ENCODE measurements around the gene TEAD4.

Gene TEAD4

GRCh38 chr12:3003357-3003992 is 44.3 kb downstream of the TEAD4 start:
- DNase-seq: no peak

DNA sequence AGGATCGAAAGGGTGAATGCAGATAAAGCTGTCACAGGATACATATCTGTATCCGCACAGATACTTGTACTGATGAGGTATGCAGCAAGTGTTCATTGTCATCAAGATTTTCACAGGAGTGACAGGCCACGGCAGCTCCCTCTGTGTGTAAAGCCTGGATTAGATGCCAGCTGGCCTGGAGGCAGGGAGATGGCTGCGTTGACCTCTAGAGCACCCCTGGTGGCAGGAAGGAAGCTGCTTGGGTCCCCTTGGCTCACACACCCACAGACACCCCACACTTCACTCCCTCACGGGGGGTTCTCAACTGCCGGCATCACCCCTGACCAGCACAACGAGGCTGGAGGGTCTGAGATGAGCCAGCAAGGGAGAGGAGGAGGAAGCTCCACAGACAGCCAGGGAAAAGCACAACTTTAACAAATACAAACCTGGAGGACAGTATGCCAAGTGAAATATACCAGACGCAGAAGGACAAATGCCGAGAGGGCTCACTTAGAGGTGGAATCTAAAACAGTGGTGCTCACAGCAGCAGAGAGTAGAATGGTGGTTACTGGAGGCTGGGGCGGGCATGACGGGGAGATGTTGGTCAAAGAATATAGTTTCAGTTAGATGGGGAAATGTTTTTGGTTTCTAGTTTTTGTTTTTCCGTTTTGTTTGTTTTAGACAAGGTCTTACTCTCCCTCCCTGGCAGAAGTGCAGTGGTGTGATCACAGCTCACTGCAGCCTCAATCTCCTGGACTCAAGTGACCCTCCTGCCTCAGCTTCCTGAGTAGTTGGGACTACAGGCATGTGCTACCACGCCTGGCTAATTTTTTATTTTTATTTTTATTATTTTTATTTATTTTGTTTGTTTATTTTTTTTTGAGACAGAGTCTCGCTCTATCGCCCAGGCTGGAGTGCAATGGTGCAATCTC is 45.7 kb downstream of the TEAD4 start:
- no peak for DNase-seq

DNA sequence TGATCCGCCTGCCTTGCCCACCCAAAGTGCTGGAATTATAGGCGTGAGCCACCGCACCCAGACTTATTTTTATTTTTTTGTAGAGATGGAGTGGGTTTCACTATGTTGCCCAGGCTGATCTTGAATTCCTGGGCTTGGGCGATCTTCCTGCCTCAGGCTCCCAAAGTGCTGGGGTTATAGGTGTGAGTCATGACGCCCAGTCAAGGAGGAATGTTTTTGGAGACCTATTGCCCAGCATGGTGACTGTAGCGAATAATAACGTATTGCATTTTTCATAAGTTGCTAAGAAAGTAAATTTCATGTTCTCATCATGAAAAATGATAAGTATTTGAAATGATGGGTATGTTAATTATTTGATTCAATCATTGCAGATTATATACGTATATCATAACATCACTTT is 46.5 kb downstream of the TEAD4 start:
- no peak for DNase-seq

DNA sequence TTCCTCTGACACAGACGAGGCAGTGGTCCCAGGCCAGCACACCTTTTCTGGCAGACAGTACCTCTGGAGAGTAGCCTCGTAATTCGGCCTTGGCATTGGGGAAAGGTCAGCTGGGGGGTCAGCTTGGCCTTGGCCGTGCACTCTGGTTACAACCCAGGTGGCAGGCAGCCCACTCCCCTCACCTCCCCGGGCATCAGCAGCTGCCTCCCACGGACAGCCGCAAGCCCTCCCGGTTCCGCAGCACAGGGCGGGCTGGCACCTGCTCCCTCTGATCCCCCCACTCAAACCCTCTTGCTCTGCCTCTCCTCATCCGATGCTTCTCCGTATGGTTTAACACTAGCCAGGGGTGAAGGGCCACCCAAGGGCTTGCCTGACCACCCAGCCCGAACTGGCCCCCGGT is 50.6 kb downstream of the TEAD4 start:
- DNase-seq: no peak

DNA sequence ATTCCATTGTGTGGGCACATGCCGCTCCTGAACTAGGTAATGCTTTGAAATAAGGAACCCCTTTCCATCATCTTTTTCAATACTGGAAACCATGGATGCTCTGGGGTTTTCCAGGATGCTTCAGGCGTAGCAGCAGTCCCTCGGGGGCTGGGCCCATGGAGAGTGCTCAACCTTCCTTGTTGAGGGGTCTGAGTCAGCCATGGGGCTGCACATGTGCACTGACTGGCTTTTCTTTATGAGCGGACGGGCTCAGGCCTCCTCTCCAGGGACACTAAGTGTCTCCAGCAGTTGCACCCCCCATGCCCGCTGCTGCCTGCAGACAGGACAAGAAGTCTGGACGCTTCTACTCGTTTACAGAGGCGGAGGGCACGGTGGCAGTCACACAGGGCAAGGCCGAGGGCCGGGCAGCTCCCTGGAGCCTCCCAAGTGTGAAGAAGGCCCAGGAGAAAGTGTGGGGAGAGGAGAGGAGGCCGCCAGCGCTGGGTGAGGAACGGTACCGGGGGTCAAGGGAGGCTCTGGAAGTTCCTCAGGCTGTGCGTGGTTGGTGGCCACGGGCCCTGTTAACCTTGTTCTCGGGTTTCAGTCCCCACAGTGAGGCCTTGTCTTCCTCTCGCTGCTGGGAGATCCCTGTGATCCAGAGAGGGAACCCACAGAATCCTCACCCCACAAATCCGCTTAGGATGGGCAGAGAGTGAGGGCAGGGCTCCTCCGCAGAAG is 51.2 kb downstream of the TEAD4 start:
- no peak for DNase-seq

- DNase-seq: no peak
These were observed 53.6 kb downstream of the TEAD4 start for GRCh38 chr12:3012786-3013185.

- DNase-seq: no peak
These were observed 55.4 kb downstream of the TEAD4 start for GRCh38 chr12:3014641-3015040.

DNA sequence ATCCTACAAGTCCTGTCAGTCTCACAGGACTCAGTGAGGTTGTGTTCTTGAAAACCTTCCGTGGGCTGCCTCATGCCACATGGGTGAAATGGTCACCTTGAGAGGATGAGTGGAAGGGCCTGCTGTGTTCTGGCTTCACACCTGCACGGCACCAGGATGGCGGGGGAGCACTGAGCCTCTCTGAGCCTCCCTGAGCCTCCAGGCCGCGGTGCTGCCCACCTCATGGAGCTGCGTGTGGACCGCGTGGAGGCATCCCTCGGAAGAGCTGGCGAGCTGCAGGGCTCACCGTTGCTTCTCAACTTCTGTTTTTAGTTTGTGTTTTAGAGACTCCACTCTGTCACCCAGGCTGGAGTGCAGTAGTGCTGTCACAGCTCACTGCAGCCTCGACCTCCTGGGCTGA is 56.2 kb downstream of the TEAD4 start:
- DNase-seq: no peak

DNA sequence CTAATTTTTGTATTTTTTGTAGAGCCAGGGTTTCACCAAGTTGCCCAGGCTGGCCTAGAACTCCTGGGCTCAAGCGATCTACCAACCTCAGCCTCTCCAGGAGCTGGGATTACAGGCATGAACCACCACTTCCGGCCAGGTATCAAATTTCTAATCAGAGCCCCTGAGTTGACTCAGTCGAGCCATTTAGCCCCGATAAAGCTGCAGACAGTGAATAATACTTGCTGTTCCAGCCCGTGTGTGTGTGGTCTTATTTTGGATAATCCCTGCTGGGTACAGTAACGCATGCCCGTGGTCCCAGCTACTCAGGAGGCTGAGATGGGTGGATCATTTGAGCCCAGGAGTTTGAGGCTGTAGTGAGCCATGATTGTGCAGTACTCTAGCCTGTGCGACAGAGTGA is 57.0 kb downstream of the TEAD4 start:
- no peak for DNase-seq

DNA sequence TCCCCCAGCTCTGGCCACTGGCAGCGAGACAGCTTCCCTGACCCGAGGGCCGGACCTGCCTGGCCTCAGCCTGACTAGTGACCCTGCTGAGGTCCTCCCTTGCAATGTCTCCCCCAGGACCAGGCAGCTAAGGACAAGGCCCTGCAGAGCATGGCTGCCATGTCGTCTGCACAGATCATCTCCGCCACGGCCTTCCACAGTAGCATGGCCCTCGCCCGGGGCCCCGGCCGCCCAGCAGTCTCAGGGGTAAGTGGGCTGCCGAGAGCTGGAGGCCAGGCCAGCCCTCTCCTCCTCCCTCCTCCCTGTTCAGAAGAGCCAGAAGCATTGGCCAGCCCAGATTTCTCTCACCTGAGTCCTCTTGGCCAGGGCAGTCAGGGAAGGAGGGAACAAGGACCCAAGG is 58.1 kb downstream of the TEAD4 start:
- no peak for DNase-seq

GRCh38 chr12:3018284-3019004 is 59.2 kb downstream of the TEAD4 start:
- DNase-seq: no peak

DNA sequence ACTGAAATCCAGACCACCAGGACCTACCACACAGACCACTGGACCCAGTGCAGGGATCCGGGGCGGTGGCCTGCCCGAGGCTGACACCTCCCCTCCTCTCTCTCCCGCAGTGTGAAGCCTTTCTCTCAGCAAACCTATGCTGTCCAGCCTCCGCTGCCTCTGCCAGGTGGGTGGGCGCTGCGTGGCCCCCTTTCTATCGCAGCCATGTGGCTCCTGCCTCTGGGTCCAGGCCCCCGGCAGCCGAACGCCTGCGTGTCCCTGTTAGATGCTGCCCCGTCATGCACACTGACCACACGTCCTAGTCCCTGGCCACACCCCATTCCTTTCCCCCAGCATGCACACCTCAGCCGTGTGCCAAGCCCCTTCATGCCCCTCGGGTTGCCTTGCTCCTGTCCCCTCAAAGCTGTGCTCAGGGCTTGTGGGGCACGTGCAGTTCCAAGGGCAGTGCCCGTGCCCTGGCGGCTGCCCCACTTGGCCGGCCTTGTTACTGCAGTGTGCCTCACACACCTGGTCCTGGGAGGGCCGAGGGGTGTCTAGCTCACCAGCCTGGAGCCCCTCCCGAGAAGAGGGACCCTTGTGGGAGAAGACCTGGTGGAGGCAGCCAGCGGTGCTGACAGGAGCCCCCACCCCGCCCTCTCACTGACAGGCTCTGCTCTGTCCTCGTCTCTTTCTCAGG is 59.9 kb downstream of the TEAD4 start:
- DNase-seq: no peak

- no peak for DNase-seq
These were observed 61.2 kb downstream of the TEAD4 start for GRCh38 chr12:3020399-3020798.

- no peak for DNase-seq
These were observed 61.7 kb downstream of the TEAD4 start for GRCh38 chr12:3020850-3021435.

- DNase-seq: no peak
These were observed 63.2 kb downstream of the TEAD4 start for GRCh38 chr12:3022411-3022810.

GRCh38 chr12:3022961-3023360 is 63.8 kb downstream of the TEAD4 start:
- DNase-seq: no peak

DNA sequence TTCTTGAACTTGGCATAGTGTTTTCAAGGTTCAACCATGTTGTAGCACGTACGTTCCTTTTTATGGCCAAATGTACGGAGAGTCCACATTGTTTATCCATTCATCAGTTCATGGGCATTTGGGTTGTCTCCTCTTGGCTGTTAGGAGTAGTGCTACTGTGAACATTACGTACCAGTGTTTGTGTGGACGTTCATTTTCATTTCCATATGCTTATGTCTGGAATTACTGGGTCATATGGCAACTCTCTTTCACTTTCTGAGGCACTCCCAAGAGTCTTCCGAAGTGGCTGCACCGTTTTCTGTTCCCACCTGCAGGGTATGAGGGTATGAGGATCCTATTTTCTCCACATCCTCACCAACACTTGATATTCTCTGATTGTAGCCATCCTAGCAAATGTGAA is 68.9 kb downstream of the TEAD4 start:
- DNase-seq: no peak

- DNase-seq: no peak
These were observed 71.7 kb downstream of the TEAD4 start for GRCh38 chr12:3030821-3031429.

DNA sequence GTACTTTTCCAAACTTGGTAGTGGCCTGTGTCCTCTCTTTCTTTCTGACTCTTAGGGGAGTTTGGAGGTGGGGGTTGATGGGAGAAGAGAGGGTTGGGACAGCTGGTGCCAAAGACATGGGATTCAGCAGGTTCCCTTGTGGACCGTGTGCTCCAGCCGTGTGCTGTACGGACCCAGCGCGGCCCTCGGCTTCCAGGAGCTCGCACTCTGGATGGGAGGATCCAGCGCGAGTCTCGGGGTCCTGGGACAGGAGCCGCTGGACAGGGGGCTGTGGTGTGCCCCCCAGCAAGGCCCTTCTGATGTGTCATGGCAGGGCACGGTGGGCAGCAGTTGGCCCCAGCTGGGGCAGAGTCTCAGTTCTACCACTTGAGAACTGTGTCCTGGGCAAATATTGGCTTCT is 73.0 kb downstream of the TEAD4 start:
- DNase-seq: no peak

GRCh38 chr12:3032770-3033538 is 73.8 kb downstream of the TEAD4 start:
- no peak for DNase-seq

DNA sequence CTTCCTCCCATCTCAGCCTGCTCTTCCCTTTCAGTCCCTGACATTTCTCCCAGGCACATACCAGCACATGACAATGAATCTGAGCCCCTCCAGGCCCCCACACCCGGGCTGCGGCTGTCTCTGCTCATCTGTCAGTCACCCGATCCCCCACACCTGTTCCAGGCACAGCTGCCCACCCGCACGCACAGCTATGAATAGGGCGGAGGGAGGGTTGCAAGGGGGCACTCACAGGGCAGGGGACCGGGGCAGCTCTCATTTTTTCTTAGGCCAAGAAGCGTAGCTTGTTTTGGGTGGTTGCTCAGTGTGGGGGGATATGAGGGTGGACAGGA is 74.3 kb downstream of the TEAD4 start:
- DNase-seq: no peak
